HG03064 (cell line): Measurements from ENCODE around the gene EEF2K.
"Not testable (repeated sequence)": the region's sequence is repeated elsewhere in the genome, so short reads cannot be mapped to it uniquely, and the experiment has no call there.

ENCODE experiments used
- ATAC-seq: cut with Tn5 transposase; IDR thresholded peaks from one replicate; pipeline ENCODE4 v1.9.1; 2021; ENCODE audit warnings: low read depth; ENCODE audit not compliant: unreplicated experiment

Gene EEF2K

DNA sequence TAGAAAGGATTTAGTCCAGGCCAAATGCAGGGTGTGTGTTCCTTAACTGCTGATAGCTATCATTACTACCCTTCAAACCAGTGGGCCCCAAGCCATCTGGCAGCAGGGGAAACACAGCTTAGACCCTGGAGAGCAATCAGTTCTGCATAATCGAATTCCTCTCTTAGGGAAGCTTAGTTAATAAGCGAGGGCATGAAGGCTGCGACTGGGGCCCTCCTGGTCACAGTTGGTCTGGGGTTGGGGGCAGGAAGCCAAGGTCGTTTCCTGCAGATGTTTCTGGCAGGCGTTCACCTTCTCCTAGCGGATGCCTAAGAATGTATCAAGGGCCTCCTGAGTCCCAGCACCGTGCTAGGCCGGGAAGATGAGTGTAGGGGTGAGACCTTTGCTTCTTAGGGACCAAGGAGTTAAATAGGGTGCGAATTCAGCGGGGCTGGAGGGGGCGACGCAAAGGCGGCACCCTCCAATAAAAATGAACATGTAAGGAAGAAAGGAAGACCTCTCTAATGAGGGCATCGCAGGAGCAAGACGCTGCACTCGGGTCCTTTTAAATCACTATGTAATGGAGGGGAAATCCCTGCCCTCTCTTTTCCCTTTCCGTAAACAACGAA is 16.5 kb upstream of the EEF2K start:
- ATAC-seq = no peak

DNA sequence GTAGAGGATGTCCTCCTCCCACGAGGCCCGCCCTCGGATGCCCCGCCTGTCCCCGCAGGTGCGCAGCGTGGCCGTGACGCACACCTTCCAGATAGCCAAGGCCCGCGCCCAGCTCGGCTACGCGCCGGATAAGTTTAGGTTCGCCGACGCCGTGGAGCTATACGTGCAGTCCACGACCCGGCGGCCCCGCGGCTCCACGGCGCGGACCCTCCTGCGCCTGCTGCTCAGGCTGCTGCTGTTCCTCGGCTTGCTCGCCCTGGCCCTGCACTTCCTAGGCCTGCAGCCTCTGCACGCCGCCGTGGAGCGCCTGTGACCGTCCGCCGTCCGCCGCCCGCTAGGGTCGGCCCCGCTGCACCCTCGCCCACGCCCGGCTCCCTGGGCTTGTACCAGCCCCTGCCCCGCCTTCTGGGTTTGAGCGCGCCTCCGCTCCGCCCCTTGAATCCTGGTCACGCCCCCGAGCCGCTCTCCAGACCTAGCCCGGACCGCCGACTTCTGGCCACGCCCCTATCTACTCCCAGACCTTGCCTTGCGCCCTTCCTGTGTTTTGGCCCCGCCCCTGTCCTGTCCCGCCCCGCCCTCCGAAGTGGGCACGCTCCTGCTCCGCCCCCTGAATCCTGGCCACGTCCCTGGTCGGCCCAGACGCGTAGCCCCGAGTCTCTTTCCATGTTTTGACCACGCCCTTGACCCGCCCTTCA is 15.8 kb upstream of the EEF2K start:
- peak; percentile 49 for ATAC-seq

DNA sequence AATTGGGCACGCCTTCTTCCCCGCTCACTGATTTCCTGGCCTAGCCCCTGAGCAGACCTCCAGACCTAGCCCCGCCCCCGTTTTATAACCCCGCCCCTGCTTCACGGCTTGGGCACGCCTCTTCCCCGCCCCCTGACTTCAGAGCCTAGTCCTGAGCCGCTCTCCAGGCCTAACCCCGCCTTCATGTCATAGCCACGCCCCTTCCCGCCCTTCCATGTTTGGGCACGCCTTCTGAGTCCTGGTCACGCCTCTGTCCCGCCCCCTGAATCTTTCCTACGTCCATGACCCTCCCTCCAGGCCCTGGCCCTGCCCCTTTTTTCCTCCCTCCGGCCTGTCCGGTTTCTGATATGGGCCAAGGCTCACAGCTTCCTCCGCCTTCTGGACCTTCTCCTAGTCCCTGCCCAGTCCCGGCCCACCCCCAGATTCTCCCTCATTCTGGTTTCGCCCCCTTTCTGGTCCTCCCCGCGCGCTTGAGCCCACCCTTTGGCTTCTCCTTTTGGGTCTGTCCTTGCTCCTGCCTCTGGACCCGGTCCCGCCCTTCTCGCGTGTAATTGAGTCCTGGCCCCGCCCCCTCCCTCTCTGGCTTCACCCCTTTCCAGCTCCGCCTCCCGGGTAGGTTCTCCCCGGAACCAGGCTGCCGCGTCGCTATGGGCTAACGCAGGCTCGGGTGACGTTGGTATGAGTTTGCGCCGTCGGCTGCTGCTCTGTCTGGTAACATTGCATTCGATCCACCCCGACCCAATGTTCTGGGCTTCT is 15.1 kb upstream of the EEF2K start:
- ATAC-seq = peak; percentile 33

DNA sequence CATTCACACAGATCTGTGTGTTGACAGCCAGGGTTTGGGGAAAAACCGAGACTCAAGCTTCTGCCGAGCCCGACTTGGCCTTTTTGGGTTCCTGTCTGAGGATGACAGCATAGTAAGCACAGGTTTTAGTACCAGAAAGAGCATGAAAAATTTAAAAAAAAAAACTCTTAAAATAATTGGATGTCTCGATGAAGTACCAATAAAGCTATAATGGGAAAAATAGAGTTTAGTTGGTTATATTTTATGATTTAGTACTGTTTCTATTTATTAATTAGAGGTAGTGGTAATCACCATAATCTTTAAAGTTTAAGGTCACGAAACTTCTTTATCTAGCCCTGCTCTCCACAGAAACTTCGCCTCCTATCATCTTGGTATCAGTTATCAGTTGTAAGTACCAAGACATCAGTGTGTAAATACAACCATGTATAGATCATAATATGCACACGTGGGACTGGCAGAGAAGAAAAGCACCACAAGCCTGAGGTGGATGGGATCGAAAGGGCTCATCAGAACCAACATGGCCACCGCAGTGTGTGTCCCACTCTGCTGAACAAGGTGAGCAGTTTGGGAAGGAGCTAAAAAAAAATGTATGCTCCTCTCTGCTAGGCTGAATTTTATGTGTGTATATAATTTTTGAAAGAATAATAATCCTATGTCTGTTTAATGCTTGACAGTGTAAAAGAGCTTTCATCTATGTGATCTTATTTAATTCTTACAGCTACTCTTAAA is 14.4 kb upstream of the EEF2K start:
- ATAC-seq = no peak

DNA sequence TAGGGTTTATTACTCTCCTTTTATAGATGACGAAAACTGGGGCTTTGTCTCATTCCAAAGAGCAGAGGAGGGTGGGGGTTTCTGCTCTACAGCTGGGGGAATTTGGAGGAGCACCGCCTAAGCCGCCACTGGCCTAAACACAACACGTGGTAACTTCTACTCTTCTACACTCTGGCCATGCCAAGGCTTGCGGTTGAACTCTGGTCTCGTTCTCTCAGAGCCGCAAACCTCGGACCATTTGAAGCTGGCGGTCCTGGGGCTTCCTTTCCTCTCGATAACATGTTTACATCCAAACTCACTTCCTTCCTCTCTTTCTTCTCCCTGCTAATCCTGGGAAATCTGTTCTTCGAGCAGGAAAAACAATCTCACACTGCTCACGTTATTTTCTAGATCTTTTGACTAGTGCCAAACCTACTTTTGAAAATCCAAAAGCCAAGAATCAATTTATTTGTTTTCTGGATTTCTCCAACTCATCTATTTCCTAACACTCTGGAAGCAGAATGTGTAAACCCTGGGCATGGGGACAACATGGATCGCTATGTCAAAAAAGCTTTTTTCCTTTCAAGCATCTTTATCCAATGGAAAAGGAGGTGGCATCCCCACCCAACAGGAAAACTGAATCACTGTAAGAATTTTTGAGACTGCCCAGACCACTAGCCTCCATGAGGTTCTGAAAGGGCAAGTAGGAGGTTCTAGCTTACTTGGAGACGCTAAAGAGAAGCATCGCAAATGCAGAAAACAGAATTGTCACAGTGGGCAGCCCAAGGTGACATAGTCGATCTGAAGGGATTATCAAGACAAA is 13.6 kb upstream of the EEF2K start:
- peak; percentile 20 for ATAC-seq

DNA sequence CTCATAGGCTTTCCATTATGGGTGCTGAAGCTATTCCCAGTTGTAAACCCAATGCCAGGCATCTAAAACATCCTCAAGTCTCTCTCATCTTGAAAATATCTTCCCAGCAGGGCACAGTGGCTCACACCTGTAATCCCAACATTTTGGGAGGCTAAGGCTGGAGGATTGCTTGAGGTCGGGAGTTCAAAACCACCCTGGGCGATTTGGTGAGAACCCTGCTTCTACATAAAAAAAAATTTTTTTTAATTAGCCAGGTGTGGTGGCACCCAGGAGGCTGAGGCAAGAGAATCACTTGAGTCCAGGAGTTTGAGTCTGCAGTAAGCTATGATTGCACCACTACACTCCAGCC is 13.0 kb upstream of the EEF2K start:
- no peak for ATAC-seq

DNA sequence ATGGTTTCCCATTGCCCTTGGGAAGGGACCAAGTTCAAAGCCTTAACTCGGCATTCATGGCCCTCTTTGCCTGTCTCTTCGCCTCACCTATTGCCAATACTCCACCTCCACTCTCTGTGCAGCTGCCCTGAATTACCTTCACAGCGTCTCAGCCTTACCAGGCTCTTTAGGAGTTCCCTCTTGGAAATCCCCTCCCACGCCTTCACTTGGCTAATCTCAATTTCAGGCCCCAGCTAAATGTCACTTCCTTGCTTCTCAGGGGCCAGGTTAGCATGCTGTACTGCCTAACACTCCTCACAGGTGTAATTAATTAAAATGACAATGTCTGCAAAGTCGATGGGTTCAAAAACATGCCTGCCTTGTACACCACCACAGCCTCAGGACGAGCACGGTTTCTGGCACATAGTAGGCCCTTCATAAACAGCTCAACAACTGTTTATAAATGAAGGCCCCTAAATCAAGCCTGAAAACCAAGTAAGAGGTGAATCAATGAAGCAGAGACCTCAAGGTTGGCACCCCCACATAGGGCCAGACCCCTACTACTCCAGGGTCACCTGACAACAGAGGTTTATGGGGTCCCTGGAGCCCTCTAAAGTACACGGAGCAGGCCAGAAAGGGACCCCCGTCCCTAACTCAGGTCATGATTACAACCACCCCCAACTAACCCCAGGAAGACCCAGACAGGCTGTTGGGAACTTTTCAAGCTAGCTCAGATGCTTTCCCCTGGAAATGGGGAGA is 11.2 kb upstream of the EEF2K start:
- ATAC-seq = no peak

DNA sequence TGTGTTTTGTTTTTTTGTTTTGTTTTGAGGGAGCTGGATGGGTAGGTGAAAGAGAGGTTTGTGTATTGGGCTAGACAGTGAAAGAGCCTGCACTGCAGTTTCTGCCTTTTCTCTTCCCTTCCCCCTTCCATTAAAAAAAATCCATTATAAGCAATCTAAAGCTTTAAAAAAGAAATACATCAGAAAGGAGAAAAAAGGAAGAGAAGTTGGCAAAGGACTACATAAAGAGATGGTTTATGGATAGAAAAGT is 10.7 kb upstream of the EEF2K start:
- ATAC-seq = no peak

DNA sequence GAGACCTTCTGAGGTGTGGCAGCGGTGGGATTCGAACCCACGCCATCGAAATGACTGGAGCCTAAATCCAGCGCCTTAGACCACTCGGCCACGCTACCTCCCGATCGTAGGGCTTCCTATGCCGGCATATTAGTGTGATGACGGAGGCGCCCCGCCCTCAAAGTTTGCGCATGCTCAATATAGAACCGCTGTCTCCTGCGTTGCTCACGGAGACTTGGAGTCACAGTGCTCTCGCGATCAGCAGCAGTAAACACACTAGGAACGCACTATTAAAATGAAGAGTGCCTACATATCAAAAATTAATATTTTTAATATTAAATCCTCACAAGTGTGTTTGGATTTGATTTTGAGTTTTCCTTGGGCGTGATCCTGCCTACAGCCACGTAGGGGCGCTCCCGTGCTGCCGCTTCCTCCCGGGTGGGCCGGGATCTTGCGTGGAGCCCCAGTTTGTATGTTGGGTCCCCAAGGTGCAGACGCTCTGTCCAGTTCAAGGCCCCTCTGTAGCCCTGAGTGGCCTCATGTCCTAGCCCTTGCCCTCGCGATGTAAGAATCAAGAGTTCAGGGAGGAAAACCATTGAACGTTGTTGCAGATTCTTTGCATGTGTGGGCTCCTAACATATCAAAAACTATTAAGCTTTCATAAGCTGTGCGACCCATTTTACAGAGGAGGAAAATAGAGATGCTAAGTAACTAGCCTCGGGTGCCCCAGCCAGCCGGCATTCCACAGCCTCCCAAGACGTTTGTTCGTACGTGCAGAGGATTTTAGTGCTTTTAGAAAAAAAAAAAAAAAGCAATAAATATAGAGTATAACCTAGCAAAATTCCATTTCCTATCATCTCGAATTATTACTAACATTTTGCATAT is 10.2 kb upstream of the EEF2K start:
- no peak for ATAC-seq

DNA sequence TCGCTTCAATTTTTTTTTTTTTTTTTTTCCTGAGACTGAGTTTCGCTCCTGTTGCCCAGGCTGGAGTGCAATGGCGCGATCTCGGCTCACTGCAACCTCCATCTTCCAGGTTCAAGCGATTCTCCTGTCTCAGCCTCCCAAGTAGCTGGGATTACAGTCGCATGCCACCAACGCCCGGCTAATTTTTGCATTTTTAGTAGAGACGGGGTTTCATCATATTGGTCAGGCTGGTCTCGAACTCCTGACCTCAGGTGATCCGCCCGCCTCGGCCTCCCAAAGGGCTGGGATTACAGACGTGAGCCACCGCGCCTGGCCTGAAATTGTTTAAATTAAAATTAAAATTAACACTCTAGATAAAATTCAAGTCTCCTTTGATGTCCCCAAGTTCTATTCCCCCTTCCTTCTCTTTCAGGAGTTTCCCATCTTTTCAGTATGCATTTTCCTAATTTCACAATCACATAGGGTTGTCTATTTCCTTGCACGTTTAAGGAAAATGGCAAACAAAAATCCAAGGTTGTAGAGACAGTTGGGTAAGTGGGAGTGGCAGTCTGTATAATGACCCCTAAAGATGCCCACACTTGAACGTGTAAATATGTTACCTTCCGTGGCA is 9.4 kb upstream of the EEF2K start:
- not testable (repeated sequence) for ATAC-seq

DNA sequence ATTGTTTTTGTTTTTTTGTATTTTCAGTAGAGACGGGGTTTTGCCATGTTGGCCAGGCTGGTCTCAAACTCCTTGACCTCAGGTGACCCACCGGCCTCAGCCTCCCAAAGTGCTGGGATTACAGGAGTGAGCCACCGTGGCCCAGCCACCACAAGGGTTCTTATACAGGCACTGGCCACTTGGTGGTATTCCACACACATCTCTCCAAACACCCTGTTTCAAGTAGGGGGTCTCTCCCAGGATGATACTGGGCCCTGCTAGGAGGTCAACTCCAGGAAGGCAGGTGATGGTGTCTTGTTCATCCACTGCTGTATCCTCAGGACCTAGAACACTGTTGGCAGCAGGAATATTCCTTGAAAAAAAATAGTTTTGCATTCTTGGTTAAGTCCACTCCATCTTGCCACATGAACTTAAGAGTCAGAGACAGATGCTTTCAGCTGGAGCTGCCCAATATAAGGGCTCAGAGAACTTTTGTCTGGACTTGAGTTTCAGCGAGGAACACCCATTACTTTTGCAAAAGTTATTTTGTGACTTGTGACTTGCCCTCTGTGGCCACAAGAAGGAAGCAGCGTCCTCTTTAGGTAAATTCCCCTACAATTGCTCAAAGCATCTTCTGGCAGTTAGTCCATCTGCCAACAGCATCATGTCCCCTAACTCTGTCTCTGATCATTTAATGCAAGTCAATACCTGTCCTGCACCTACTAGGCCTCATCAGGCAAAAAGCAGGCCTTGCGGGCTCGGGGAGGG is 7.4 kb upstream of the EEF2K start:
- no peak for ATAC-seq

DNA sequence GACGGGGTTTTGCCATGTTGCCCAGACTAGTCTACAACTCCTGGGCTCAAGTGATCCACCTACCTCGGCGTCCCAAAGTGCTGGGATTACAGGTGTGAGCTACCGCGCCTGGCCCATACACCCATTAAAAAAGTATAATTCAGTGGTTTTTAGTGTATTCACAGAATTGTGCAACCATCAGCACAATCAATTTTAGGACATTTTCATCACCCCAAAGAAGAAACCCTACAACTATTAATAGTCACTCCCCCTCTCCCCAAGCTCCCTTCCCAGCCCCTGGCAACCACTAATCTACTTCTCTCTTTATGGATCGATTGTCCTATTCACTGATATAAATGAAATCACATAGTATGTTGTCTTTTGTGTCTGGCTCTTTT is 3.8 kb upstream of the EEF2K start:
- no peak for ATAC-seq

DNA sequence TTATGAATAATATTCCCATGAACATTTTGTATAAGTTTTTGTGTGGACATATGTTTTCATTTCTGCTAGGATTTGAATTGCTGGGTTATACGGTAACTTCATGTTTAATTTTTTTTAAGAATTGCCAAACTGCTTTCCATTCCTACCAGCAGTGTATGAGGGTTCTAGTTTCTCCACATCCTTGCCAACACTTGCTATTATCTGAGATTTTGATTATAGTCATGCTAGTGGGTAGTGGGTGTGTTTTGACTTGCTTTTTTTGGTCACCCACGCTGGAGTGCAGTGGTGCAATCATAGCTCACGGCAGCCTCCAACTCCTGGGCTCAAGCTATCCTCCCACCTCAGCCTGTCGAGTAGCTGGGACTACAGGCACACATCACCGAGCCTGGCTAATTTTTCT is 3.0 kb upstream of the EEF2K start:
- no peak for ATAC-seq

DNA sequence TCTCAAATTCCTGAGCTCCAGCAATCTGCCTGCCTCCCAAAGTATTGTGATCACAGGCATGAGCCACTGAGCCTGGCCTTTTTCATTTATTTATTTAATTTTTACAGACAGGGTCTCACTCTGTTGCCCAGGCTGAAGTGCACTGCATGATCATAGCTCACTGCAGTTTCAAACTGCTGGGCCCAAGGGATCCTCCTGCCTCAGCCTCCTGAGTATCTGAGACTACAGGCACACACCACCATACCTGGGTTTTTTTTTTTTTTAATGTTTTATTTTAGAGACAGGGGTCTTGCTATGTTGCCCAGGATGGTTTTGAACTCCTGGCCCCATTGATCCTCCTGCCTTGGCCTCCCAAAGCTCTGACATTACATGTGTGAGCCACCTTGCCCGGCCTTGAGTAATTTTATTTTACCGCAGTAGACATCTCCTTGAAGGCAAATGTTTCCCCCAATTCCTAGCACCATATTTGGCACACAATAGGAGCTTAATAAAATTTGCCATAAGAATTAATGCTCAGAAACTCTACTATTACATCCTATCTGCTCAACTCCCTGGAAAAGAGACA is 1.9 kb upstream of the EEF2K start:
- ATAC-seq = no peak

DNA sequence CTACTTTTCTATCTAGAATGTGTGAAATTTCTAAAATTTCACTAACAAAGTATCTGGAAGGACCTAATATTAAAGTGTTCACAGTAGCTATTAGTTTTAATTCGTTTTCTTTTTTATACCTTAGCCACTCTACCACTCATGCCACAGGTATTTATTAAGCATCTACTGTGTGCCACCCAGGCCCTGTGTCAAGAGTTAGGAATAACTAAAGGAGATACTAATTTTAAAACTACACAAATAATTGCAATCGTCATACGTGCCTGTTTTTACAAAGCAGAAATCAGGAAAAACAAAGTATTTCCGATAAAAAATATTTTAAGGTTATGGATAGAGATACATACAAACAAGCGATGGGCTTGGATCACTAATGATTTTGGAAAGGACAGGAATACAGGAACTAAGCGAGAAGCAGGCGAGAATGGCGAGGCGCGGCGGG is 483 bp upstream of the EEF2K start:
- ATAC-seq = no peak

DNA sequence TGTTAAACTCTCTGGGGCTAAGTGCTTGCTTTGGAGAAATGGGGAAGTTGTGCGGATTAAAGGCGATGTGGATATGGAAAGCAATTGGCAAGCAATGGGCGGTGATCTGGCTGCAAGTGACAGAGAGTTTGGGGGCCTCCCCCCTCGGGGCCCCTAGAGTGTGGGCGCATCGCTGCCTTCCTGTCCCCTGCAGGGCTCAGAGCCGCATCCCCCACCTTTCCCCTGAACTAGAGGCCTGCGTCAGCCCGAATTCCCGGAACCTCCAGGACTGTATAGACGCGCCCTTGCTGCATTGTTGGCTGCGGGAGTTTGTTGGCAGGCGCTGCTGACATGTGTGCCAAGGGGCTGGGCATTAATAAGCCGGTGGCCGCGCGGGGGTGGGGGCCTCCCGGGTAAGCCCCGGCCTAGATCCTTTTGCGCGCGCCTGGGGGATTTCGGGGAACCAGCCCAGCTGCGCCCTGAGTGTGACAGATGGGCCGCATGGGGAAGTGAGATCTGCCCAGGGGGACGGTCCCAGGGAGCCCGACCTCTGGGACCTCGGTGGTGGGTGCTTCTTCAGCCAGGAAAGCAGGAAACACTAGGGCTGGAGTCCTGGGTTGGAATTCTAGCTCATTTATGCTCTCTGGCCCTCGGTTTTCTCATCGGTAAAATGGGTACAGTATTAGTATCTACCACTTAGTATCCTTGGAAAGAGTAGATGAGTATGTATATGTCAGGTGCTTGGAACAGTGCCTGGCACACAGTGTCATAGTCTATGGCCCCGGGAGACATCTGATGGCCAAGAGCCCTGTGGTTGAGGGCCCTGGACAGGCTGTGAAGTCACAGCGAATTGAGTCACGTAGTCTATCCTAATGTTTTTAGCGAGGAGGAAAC is 1.0 kb downstream of the EEF2K start:
- ATAC-seq = no peak
